ENCODE results near the gene DHRS7.

GRCh38 chr14:60106339-60106738 is 58.9 kb downstream of the DHRS7 start:
- TF ChIP-seq JUND (IDR thresholded peaks at IDR 0.05; ENCODE audit: borderline replicate concordance, low read depth, low read length) (no peak), JUND (tag; IDR thresholded peaks at IDR 0.05; ENCODE audit: borderline replicate concordance, low read depth, low read length) (no peak), CTCF (IDR thresholded peaks at IDR 0.05 in 2 of 3, conservative IDR thresholded peaks at IDR 0.05 in 1 of 3; ENCODE audit: insufficient read depth in 2 of 3, low read depth in 1 of 3, low read length in 3 of 3) (no peak), ATF3 (IDR thresholded peaks at IDR 0.05) (no peak), ATF3 (CRISPR knock-in tag; conservative IDR thresholded peaks at IDR 0.05) (no peak), ZNF282 (CRISPR knock-in tag; IDR thresholded peaks at IDR 0.05) (no peak), RBM39 (optimal IDR thresholded peaks at IDR 0.05; ENCODE audit: low read depth, low read length) (no peak), HNRNPUL1 (IDR thresholded peaks at IDR 0.05; ENCODE audit: low read length) (no peak), NFIC (IDR thresholded peaks at IDR 0.05) (no peak), PRDM10 (IDR thresholded peaks at IDR 0.05; ENCODE audit: partially characterized antibody) (no peak), RCOR1 (IDR thresholded peaks at IDR 0.05; ENCODE audit: borderline replicate concordance in 1 of 2, low read depth in 2 of 2, low read length in 2 of 2) (no peak), MAX (CRISPR knock-in tag; IDR thresholded peaks at IDR 0.05) (no peak), POLR2A (conservative IDR thresholded peaks at IDR 0.05) (no peak), HINFP (tag; conservative IDR thresholded peaks at IDR 0.05; ENCODE audit: low read depth) (no peak), TRIM25 (IDR thresholded peaks at IDR 0.05; ENCODE audit: borderline replicate concordance) (no peak)
